B cell (primary cell): ENCODE measurements around the gene PPP1R36. TPM values are rescaled to one million over a fixed set of nuclear protein-coding genes. Genes with fewer than 3 reads are reported as not detected.
A peak's percentile ranks its signal among the peaks of the same experiment; 100 is the strongest.

Source experiments
- ATAC-seq: fragments of 200-7000 bp; cut with Tn5 transposase; one replicate; pipeline ENCODE4 v1.10.0; 2021; ENCODE audit warnings: low read depth, mild to moderate bottlenecking, moderate number of reproducible peaks, moderate library complexity
- CTCF ChIA-PET: fragments of 350-600 bp; sonication (Branson Sonifier 250); formaldehyde crosslinking; loops from one replicate; lab custom pipeline; 2021; ENCODE audit warnings: antibody characterized with exemption, inconsistent platforms; lab: Charles Lee
- POLR2A ChIA-PET: fragments of 350-600 bp; sonication (Branson Sonifier 250); formaldehyde crosslinking; loops from one replicate; lab custom pipeline; 2021; ENCODE audit warnings: antibody characterized with exemption; lab: Charles Lee
- DNase-seq: peaks from one replicate; pipeline ENCODE4 v3.0.0; 2013
- H2AFZ ChIP-seq: 2 replicates; pipeline ENCODE4 v1.6.1; 2012; ENCODE audit warnings: mild to moderate bottlenecking, low read depth, low read length; ENCODE audit not compliant: insufficient read depth, poor library complexity, severe bottlenecking
- H3K27ac ChIP-seq, 2 donors: 1 replicate in 1 of 2; 2 replicates in 1 of 2; pipeline ENCODE4 v1.5.1; 2012 to 2013; ENCODE audit warnings: low read length in 2 of 2, mild to moderate bottlenecking in 2 of 2, moderate library complexity in 1 of 2
- H3K27me3 ChIP-seq, 4 experiments: fragments of 200-600 bp in 1 of 4; sonication (generic) in 1 of 4; replicated peaks in 1 of 4; 1 replicate in 2 of 4; 2 replicates in 2 of 4; pipeline versions ENCODE4 v1.6.1 to v1.7.0; 2013 to 2016; ENCODE audit warnings: low read length in 3 of 4, mild to moderate bottlenecking in 2 of 4, mixed read lengths in 1 of 4, moderate library complexity in 1 of 4; ENCODE audit not compliant: insufficient read depth in 4 of 4, control insufficient read depth in 3 of 4; ENCODE audit errors: control extremely low read depth in 1 of 4
- H3K36me3 ChIP-seq, 2 experiments: replicated peaks in 1 of 2; 1 replicate in 1 of 2; 2 replicates in 1 of 2; pipeline versions ENCODE4 v1.6.1 to v1.7.1; 2013; ENCODE audit warnings: low read length in 1 of 2; ENCODE audit not compliant: insufficient read depth in 2 of 2, control insufficient read depth in 1 of 2; ENCODE audit errors: control extremely low read depth in 1 of 2, extremely low read depth in 1 of 2
- H3K4me1 ChIP-seq, 2 donors: fragments of 200-600 bp in 1 of 2; sonication (generic) in 1 of 2; 1 replicate in 1 of 2; 2 replicates in 1 of 2; pipeline versions ENCODE4 v1.5.1 to v1.6.1; 2013 to 2017; ENCODE audit warnings: low read length in 2 of 2; ENCODE audit not compliant: control insufficient read depth in 2 of 2, insufficient read depth in 2 of 2
- H3K4me2 ChIP-seq: replicated peaks from 2 replicates; pipeline ENCODE3; 2012; ENCODE audit warnings: mild to moderate bottlenecking, low read depth, low read length; ENCODE audit not compliant: poor library complexity, severe bottlenecking
- H3K4me3 ChIP-seq, 5 experiments: fragments of 200-600 bp in 1 of 5; sonication (generic) in 1 of 5; 1 replicate in 3 of 5; 2 replicates in 2 of 5; pipeline versions ENCODE4 v1.5.1 to v1.7.0; 2011 to 2016; ENCODE audit warnings: low read length in 4 of 5, mild to moderate bottlenecking in 4 of 5, low read depth in 2 of 5, control low read depth in 1 of 5, moderate library complexity in 1 of 5; ENCODE audit not compliant: insufficient read depth in 1 of 5; ENCODE audit errors: control extremely low read depth in 1 of 5, extremely low read depth in 1 of 5
- H3K79me2 ChIP-seq: fragments of 200-600 bp; sonication (generic); one replicate; pipeline ENCODE4 v1.6.0; 2016; ENCODE audit warnings: low read length; ENCODE audit not compliant: control insufficient read depth, insufficient read depth
- H3K9ac ChIP-seq: fragments of 200-600 bp; sonication (generic); 2 replicates; pipeline ENCODE4 v1.6.1; 2017; ENCODE audit warnings: mild to moderate bottlenecking, low read length, moderate library complexity
- H3K9me3 ChIP-seq, 3 donors: one replicate each; pipeline versions ENCODE4 v1.6.1 to v1.7.1; 2013; ENCODE audit warnings: low read length in 2 of 3; ENCODE audit not compliant: control insufficient read depth in 2 of 3, insufficient read depth in 1 of 3; ENCODE audit errors: control extremely low read depth in 1 of 3
- H4K20me1 ChIP-seq: 2 replicates; pipeline ENCODE4 v1.6.0; 2012; ENCODE audit warnings: mild to moderate bottlenecking, low read length; ENCODE audit not compliant: insufficient read depth, control insufficient read depth, poor library complexity, severe bottlenecking
- H3K27ac Mint-ChIP-seq: one replicate; pipeline ENCODE4 v1.8.0; 2021; ENCODE audit warnings: mixed read lengths
- H3K27me3 Mint-ChIP-seq: one replicate; pipeline ENCODE4 v1.8.0; 2021; ENCODE audit warnings: mixed read lengths
- H3K4me1 Mint-ChIP-seq: one replicate; pipeline ENCODE4 v1.8.0; 2021; ENCODE audit warnings: mixed read lengths
- H3K4me3 Mint-ChIP-seq: one replicate; pipeline ENCODE4 v1.8.0; 2021; ENCODE audit warnings: mixed read lengths
- H3K9me3 Mint-ChIP-seq: one replicate; pipeline ENCODE4 v1.8.0; 2022; ENCODE audit warnings: mixed read lengths; ENCODE audit not compliant: insufficient read depth
- EZH2 ChIP-seq: IDR thresholded peaks from 2 replicates; pipeline ENCODE4 v1.6.1; 2012; ENCODE audit warnings: borderline replicate concordance, low read depth, mild to moderate bottlenecking, moderate library complexity, low read length; ENCODE audit not compliant: insufficient read depth, poor library complexity, severe bottlenecking
- WGBS: methylation state at CpG from one replicate; pipeline ENCODE4 v1.1.5; 2013; ENCODE audit warnings: missing lambda C conversion rate; ENCODE audit not compliant: insufficient coverage; 5-methylcytosine and 5-hydroxymethylcytosine counted together
- intact Hi-C: fragments of 100-400 bp; cut with micrococcal nuclease; formaldehyde crosslinking; loops from one replicate; pipeline ENCODE4 v1.10.0; 2022
- polyA plus RNA-seq: library from polyadenylated mRNA; depleted of rRNA; stranded (reverse); fragments of >200 nt; gene quantifications from 2 replicates; pipeline ENCODE4 v1.2.3, GENCODE V29; 2012
- total RNA-seq, 2 donors: library from RNA; stranded (reverse); fragments of 120-200 nt in 1 of 2; gene quantifications; 1 replicate in 1 of 2; 2 replicates in 1 of 2; pipeline versions ENCODE4 v1.2.3 to v1.2.4, GENCODE V29; 2013 to 2022
- TF ChIP-seq, protein P1 (sequence below): fragments of 200-600 bp; IDR thresholded peaks from one replicate; pipeline ENCODE4 v1.8.0; 2022; ENCODE audit warnings: antibody characterized with exemption, mild to moderate bottlenecking

The PPP1R36 gene
- total and polyA plus RNA-seq, 2 donors (not counting 1 experiment from before 2014, with no cell fraction given), result 0.06 TPM; not detected in 1

DNA sequence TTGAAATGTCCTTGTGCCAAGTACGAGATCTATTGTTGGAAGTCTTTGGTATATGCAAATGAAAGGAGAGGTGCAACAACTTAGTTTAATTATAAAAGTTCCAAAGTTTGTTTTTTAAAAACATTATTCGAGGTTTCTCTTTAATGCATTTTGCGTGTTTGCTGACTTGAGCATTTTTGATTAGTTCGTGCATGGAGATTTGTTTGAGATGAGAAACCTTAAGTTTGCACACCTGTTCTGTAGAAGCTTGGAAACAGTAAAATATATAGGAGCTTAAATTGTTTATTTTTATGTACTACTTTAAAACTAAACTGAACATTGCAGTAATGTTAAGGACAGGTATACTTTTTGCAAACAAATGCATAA is 6.9 kb upstream of the PPP1R36 start:
- peak overlapping the region; percentile 96 for H3K4me2 ChIP-seq
- Mint-ChIP-seq H3K4me1 (peaks cover 31% of the 10 kb centered on the region), H3K27ac (no peak overlapping the region), H3K9me3 (peaks cover 6% of the 10 kb centered on the region), H3K4me3 (peak overlapping the region; percentile 100), H3K27me3 (peaks cover 8% of the 10 kb centered on the region)
- WGBS, result 79% methylated on average over 3 of the region's 4 CpGs
- H3K27me3 ChIP-seq, result peaks cover 0 to 19% (median 5%) of the 10 kb centered on the region in 4 experiments
- no peak for ATAC-seq
- ChIA-PET POLR2A (interaction anchor here (4.1 kb wide), 1 partner anchor 39 kb away, joined by 28 read pairs; the partner anchor contains the start of genes ZBTB1 and ZBTB25), CTCF (interaction anchor here (0.6 to 1.7 kb wide), 5 partner anchors 10 to 113 kb away, joined by 3 to 6 read pairs (median 3); no protein-coding TSS in a partner anchor)
- H3K4me3 ChIP-seq, result no peak overlapping the region
- H3K36me3 ChIP-seq, result no peaks in the 10 kb centered on the region
- H3K79me2 ChIP-seq, result no peaks in the 10 kb centered on the region
- H3K27ac ChIP-seq, result no peak overlapping the region
- H3K9me3 ChIP-seq, result peaks cover 0 to 21% (median 13%) of the 10 kb centered on the region in 3 donors
- peak overlapping the region; percentile 95 for H2AFZ ChIP-seq
- DNase-seq, result no peak
- H4K20me1 ChIP-seq, result no peaks in the 10 kb centered on the region
- H3K9ac ChIP-seq, result peak overlapping the region; percentile 28
- TF ChIP-seq, protein P1, sequence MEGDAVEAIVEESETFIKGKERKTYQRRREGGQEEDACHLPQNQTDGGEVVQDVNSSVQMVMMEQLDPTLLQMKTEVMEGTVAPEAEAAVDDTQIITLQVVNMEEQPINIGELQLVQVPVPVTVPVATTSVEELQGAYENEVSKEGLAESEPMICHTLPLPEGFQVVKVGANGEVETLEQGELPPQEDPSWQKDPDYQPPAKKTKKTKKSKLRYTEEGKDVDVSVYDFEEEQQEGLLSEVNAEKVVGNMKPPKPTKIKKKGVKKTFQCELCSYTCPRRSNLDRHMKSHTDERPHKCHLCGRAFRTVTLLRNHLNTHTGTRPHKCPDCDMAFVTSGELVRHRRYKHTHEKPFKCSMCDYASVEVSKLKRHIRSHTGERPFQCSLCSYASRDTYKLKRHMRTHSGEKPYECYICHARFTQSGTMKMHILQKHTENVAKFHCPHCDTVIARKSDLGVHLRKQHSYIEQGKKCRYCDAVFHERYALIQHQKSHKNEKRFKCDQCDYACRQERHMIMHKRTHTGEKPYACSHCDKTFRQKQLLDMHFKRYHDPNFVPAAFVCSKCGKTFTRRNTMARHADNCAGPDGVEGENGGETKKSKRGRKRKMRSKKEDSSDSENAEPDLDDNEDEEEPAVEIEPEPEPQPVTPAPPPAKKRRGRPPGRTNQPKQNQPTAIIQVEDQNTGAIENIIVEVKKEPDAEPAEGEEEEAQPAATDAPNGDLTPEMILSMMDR, result no peak
- TF ChIP-seq EZH2, result no peak
- peaks cover 26 to 32% of the 10 kb centered on the region in 2 donors for H3K4me1 ChIP-seq
- intact Hi-C loops, result loop anchor here (5.0 kb wide), 2 partner anchors 94 to 369 kb away; partner anchors contain the start of gene CHURC1

DNA sequence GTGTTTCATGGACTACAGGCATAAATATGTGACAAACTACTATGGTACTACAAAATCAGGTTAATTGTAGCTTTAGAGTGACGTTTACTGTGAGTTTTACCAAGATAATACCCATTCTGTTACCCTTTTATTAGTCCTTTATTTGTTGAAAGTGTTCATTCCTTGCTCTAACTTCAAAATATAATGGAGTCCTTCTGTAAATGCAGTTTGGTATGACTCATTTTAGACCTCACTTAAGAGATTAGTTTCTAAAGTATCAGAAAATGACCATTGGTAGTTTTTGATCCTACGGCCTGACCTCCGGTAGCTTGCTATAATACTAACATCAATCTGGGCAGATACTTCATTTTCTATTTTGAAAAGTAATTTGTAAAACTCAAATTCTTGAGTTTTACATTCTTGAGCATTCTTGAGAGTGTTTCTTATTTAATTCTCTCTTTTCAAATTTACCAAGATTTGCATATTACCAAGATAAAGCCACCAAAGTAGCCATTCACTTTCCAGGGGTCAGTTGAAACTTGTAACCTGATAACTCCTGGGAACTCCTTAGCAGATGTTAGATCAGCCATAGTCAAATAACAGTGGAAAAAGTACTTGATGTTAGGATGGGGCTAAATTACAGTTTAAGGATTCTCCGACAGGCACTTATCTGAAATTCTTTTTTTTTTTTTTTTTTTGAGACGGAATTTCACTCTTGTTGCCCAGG is 5.0 kb upstream of the PPP1R36 start:
- no peak overlapping the region for H3K4me3 ChIP-seq
- H3K27me3 ChIP-seq, result peaks cover 0 to 32% (median 14%) of the 10 kb centered on the region in 4 experiments
- TF ChIP-seq, protein P1, result no peak
- no peak for TF ChIP-seq EZH2
- H3K9me3 ChIP-seq, result peaks cover 1 to 21% (median 13%) of the 10 kb centered on the region in 3 donors
- no peak overlapping the region for H3K4me3 Mint-ChIP-seq
- ChIA-PET CTCF (interaction anchor here (1.1 to 1.5 kb wide), 2 partner anchors 34 to 255 kb away, joined by 3 read pairs; no protein-coding TSS in a partner anchor), POLR2A (interaction anchor here (0.7 kb wide), 1 partner anchor 41 kb away, joined by 3 read pairs; no protein-coding TSS in a partner anchor)
- no peaks in the 10 kb centered on the region for H4K20me1 ChIP-seq
- peaks cover 18% of the 10 kb centered on the region for H3K27me3 Mint-ChIP-seq
- H3K9ac ChIP-seq, result no peak overlapping the region
- ATAC-seq (no peak), DNase-seq (no peak)
- peaks cover 34% of the 10 kb centered on the region for H3K4me1 Mint-ChIP-seq
- no peak overlapping the region for H3K4me2 ChIP-seq
- H3K9me3 Mint-ChIP-seq, result peaks cover 6% of the 10 kb centered on the region
- no peak overlapping the region for H3K27ac Mint-ChIP-seq
- 100% methylated on average over 1 of the region's 5 CpGs for WGBS
- intact Hi-C loops, result loop anchor here (5.0 kb wide), 2 partner anchors 93 to 368 kb away; partner anchors contain the start of gene CHURC1
- H3K36me3 ChIP-seq, result no peaks in the 10 kb centered on the region
- H3K79me2 ChIP-seq, result no peaks in the 10 kb centered on the region
- no peak overlapping the region for H3K27ac ChIP-seq
- H3K4me1 ChIP-seq, result peaks cover 27 to 30% of the 10 kb centered on the region in 2 donors
- H2AFZ ChIP-seq, result no peak overlapping the region
